HepG2 (cell line): ENCODE measurements around the gene IL27RA. TPM values are rescaled to one million over a fixed set of nuclear protein-coding genes. Genes with fewer than 3 reads are reported as not detected.
A peak's percentile ranks its signal among the peaks of the same experiment; 100 is the strongest.

Experiments used
- AGO2 ChIP-seq: fragments of 200-400 bp; formaldehyde crosslinking; optimal IDR thresholded peaks from 2 replicates; pipeline ENCODE3; 2017; ENCODE audit warnings: mild to moderate bottlenecking, low read depth, low read length, moderate library complexity
- BCL3 ChIP-seq: sonication (generic); formaldehyde crosslinking; IDR thresholded peaks from 2 replicates; pipeline ENCODE4 v1.5.1; 2020; ENCODE audit warnings: mild to moderate bottlenecking, missing genetic modification reagents, moderate library complexity
- CSRNP1 ChIP-seq: sonication (generic); formaldehyde crosslinking; IDR thresholded peaks from 2 replicates; pipeline ENCODE4 v1.8.1; 2023; ENCODE audit warnings: mild to moderate bottlenecking, missing genetic modification reagents
- GTF3A ChIP-seq: sonication (generic); formaldehyde crosslinking; conservative IDR thresholded peaks from 2 replicates; pipeline ENCODE4 v1.4.0; 2020; ENCODE audit warnings: mild to moderate bottlenecking, missing genetic modification reagents
- HES4 ChIP-seq: sonication (generic); formaldehyde crosslinking; IDR thresholded peaks from 2 replicates; pipeline ENCODE4 v1.9.0; 2021; ENCODE audit warnings: mild to moderate bottlenecking, missing genetic modification reagents, borderline replicate concordance
- KDM2A ChIP-seq: sonication (generic); formaldehyde crosslinking; IDR thresholded peaks from 2 replicates; pipeline ENCODE4 v1.4.0; 2020; ENCODE audit warnings: low read depth, missing genetic modification reagents, borderline replicate concordance
- MAX ChIP-seq: IDR thresholded peaks from 2 replicates; pipeline ENCODE4 v1.6.1; 2012; ENCODE audit warnings: inconsistent platforms
- THYN1 ChIP-seq: sonication (generic); formaldehyde crosslinking; IDR thresholded peaks from 2 replicates; pipeline ENCODE4 v1.8.1; 2023; ENCODE audit warnings: low read depth, mild to moderate bottlenecking, moderate library complexity, missing genetic modification reagents, borderline replicate concordance
- YEATS4 ChIP-seq: sonication (generic); formaldehyde crosslinking; IDR thresholded peaks from 2 replicates; pipeline ENCODE4 v1.4.0; 2020; ENCODE audit warnings: missing genetic modification reagents, borderline replicate concordance
- ZBTB40 ChIP-seq, 2 experiments: fragments of 450-650 bp in 1 of 2; sonication (generic) in 1 of 2; formaldehyde crosslinking in 1 of 2; IDR thresholded peaks; 2 replicates each; pipeline versions ENCODE4 v1.6.1 to v1.8.0; 2016 to 2022; ENCODE audit warnings: antibody characterized with exemption in 1 of 2, mild to moderate bottlenecking in 1 of 2, missing genetic modification reagents in 1 of 2
- ZFX ChIP-seq: sonication (generic); formaldehyde crosslinking; IDR thresholded peaks from 2 replicates; pipeline ENCODE4 v1.4.0; 2020; ENCODE audit warnings: mild to moderate bottlenecking, low read depth, missing genetic modification reagents, moderate library complexity
- polyA plus RNA-seq, 8 experiments: library from polyadenylated mRNA; depleted of rRNA in 3 of 8; stranded (reverse) in 7 of 8; unstranded in 1 of 8; fragments of >200 nt; fragmentation: Illumina TruSeq in 4 of 8; extraction: Trizol in 4 of 8; gene quantifications; 2 replicates each; pipeline versions ENCODE4 v1.2.1 to v1.2.3, GENCODE V29; 2011 to 2016; ENCODE audit warnings: low read depth in 4 of 8, missing spikeins in 1 of 8, mixed read lengths in 1 of 8; ENCODE audit not compliant: insufficient read depth in 1 of 8
- total RNA-seq, 5 experiments: library from RNA; depleted of rRNA; stranded (reverse); fragments of >200 nt; fragmentation: Illumina TruSeq; extraction: Trizol; gene quantifications; 2 replicates each; pipeline ENCODE4 v1.2.3, GENCODE V29; 2016; ENCODE audit warnings: low read depth in 1 of 5

Gene IL27RA
- total and polyA plus RNA-seq, 2 of the 13 experiments (the other 11 are each of a cell fraction or from before 2014, with no cell fraction given) = 3.5 to 8.1 TPM

GRCh38 chr19:14091081-14091812 lies 59.7 kb downstream of the IL27RA start (continued):
- TF ChIP-seq THYN1 (CRISPR knock-in tag) (0 out of 2 replicates have a peak, but pooled peaks have one; percentile 50), YEATS4 (CRISPR knock-in tag) (peak; percentile 66; the same call in 1 of the 2 replicates), GTF3A (CRISPR knock-in tag) (0 out of 2 replicates have a peak, but pooled peaks have one; percentile 40), HES4 (peak; percentile 74; the same call in 1 of the 2 replicates), MAX (peak; percentile 60; the same call in 1 of the 2 replicates), AGO2 (peak; percentile 85), ZFX (CRISPR knock-in tag) (peak; percentile 65), BCL3 (peak; percentile 19; the same call in 1 of the 2 replicates), CSRNP1 (0 out of 2 replicates have a peak, but pooled peaks have one; percentile 40), ZBTB40 (IDR thresholded peaks at IDR 0.05) (peak; percentile 99), ZBTB40 (CRISPR knock-in tag; IDR thresholded peaks at IDR 0.05) (peak; percentile 100), KDM2A (CRISPR knock-in tag) (peak; percentile 74)
